Activated naive CD4-positive, alpha-beta T cell treated with anti-CD3 and anti-CD28 coated beads, Interleukin-2, amount 50 U/mL, for 72 hours (primary cell): ENCODE measurements around the gene CPNE9. TPM values are rescaled to one million over a fixed set of nuclear protein-coding genes. Genes with fewer than 3 reads are reported as not detected.
"Not testable (repeated sequence)": the region's sequence is repeated elsewhere in the genome, so short reads cannot be mapped to it uniquely, and the experiment has no call there.

ENCODE experiments used
- ATAC-seq, 2 donors: fragments of 150-1000 bp; cut with Tn5 transposase; 2 replicates each; pipeline ENCODE4 v1.10.0; 2021; ENCODE audit warnings: mild to moderate bottlenecking in 2 of 2, moderate library complexity in 2 of 2
- DNase-seq, 2 donors: peaks; one replicate each; pipeline ENCODE4 v3.0.0; 2021 to 2022; ENCODE audit warnings: low spot score in 2 of 2
- H3K27ac Mint-ChIP-seq, 2 donors: one replicate each; pipeline ENCODE4 v1.8.0; 2022; ENCODE audit warnings: mild to moderate bottlenecking in 2 of 2, mixed read lengths in 2 of 2
- H3K36me3 Mint-ChIP-seq, 2 donors: one replicate each; pipeline ENCODE4 v1.8.0; 2022; ENCODE audit warnings: mixed read lengths in 2 of 2
- H3K9me3 Mint-ChIP-seq, 2 donors: one replicate each; pipeline ENCODE4 v1.8.0; 2022; ENCODE audit warnings: mixed read lengths in 2 of 2
- total RNA-seq, 2 donors: library from RNA; stranded (reverse); gene quantifications; one replicate each; pipeline ENCODE4 v1.2.3, GENCODE V29; 2022

CPNE9 gene
- total RNA-seq, 2 donors from 2014 or later, result 0.11 TPM; not detected in 1

DNA sequence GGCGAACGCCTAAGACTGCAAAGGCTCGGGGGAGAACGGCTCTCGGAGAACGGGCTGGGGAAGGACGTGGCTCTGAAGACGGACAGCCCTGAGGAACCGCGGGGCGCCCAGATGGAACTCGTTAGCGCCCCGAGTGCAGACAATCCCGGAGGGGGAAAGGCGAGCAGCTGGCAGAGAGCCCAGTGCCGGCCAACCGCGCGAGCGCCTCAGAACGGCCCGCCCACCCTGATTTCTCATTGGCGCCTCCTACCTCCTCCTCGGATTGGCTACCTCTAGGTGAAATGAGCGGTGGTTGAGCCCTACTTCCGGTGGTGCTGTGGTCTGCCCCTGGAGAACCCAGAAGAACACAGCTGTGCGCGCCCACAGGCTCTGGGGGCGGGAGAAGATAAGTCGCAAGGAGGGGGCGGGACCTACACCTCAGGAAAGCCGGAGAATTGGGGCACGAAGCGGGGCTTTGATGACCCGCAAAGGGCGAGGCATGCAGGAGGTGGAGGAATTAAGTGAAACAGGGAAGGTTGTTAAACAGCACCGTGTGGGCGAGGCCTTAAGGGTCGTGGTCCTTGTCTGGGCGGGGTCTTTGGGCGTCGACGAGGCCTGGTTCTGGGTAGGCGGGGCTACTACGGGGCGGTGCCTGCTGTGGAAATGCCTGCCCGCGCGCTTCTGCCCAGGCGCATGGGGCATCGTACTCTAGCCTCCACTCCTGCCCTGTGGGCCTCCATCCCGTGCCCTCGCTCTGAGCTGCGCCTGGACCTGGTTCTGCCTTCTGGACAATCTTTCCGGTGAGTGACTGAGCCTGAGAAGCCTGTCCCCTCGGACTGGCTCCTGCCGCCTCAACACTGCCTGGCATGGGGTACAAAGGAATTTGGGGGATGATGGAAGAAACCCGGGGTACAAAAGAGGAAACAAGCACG lies 46.3 kb downstream of the CPNE9 start, which contains the start of gene OGG1:
TSS of gene OGG1 (plus strand) at position 308 of the 911 bp plus-strand sequence. CDS start at position 643, 335 bp downstream.
- Mint-ChIP-seq H3K27ac (peak within 1 kb of the TSS; percentile 87 to 95), H3K9me3 (no peaks in the 10 kb centered on the region), H3K36me3 (peaks cover 26 to 32% of the 10 kb centered on the region in 2 donors)
- ATAC-seq, result peak; percentile 95 to 97
- DNase-seq, result peak; percentile 93 to 98

DNA sequence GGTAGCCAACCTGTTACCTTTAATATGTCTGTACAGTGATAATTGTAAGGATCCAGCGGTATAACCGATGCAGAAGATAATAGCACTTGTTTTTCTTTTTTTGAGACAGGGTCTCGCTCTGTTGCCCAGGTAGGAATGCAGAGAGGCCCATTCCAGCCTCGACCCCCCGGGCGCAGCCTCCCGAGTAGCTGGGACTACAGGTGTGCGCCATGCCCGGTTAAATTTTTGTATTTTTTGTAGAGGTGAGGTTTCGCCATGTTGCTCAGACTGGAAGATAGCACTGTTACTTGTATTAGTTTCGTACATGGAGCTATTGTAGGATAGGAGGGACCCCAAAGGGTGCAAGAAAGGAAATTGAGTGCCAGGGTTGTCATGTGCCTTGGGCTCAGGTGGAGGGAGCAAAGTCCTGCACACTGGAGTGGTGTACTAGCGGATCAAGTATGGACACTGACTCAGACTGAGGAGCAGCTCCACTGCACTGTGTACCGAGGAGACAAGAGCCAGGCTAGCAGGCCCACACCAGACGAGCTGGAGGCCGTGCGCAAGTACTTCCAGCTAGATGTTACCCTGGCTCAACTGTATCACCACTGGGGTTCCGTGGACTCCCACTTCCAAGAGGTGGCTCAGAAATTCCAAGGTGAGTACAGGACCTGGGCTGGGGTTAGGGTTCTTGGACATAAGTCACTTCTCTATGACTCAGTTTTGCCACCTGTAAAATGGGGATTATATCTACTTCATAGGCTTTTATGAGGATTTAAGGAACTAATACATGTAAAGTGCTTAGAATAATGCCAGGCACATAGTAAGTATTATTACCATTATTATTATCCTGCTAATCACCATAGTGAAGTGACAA lies 47.2 kb downstream of the CPNE9 start:
- Mint-ChIP-seq H3K27ac (peak overlapping the region; percentile 87 to 95), H3K9me3 (no peaks in the 10 kb centered on the region), H3K36me3 (peaks cover 24 to 32% of the 10 kb centered on the region in 2 donors)
- no peak for ATAC-seq
- no peak for DNase-seq

DNA sequence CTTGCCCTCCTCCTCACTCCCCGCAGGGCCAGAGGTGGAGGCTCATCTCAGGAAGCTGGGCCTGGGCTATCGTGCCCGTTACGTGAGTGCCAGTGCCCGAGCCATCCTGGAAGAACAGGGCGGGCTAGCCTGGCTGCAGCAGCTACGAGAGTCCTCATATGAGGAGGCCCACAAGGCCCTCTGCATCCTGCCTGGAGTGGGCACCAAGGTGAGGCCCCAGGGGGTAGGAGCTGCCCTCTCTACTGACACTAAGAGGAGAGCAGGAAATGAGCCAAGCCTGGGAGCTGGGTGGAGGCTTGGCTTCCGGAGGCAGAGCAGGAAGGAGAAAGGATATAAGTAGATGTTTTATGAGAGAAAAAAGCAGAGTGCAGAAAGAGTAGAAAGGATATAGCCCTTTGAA lies 51.0 kb downstream of the CPNE9 start:
- no peaks in the 10 kb centered on the region for H3K9me3 Mint-ChIP-seq
- ATAC-seq (no peak), DNase-seq (no peak)
- peak overlapping the region; percentile 18 to 64 for H3K27ac Mint-ChIP-seq
- peaks cover 28 to 46% of the 10 kb centered on the region in 2 donors for H3K36me3 Mint-ChIP-seq

DNA sequence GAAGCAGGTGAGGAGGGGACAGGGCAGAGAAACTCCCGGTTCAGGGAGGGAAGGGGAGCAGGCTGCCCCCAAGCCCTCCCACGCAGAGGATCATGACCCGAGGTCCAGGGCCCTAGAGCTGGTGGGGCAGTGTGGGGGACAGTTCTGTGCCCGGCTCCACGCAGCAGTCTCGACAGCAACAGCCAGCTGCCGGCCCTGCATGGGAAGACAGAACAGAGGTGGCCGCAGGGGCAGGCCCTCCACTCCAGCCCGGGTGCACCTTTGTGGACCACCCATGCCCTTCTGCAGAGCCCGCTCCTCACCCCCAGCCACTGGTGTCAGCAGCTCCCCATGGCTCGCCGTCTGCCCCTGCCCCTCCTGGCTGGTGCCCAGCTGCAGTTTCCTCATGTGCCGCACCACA lies 53.8 kb downstream of the CPNE9 start:
- ATAC-seq (no peak), DNase-seq (no peak)
- H3K27ac Mint-ChIP-seq, result peak overlapping the region in 1 of 2 donors; percentile 82
- H3K9me3 Mint-ChIP-seq, result no peaks in the 10 kb centered on the region
- H3K36me3 Mint-ChIP-seq, result peaks cover 24 to 34% of the 10 kb centered on the region in 2 donors

DNA sequence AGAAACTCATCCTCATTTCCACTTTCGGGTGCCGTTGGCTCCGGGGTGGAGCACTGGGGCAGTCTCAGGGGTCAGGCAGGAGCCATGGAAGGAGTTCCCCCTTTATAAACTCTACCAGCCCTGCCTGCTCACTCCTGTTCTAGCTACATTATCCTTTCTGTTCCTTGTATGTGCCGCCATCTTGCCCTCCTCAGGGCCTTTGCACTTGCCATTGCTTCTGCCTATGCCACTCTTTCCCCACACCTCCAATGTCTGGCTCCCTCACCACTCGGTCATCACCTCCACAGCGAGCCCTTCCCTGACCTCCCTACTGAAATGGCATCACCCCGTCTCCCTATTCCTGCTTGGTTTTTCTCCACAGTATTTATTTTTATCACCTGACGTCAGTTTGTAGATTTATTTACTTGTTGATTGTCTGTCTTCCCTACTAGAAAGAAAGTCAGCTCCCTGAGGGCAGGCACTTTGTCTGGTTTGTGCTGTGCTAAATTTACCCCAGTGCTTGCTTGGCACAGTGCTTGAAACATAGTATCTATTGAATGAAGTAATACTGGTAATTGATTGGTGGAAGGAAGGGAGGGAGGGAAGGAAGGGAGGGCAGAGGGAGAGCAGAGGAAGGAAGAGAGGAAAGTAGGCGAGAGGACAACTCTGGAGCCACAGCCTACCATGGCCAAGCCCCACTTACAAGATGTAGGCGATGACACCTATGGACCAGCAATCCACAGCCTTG lies 57.3 kb downstream of the CPNE9 start:
- Mint-ChIP-seq H3K27ac (peak overlapping the region; percentile 2 to 62), H3K9me3 (no peaks in the 10 kb centered on the region), H3K36me3 (peaks cover 26 to 31% of the 10 kb centered on the region in 2 donors)
- DNase-seq (no peak), ATAC-seq (no peak)

DNA sequence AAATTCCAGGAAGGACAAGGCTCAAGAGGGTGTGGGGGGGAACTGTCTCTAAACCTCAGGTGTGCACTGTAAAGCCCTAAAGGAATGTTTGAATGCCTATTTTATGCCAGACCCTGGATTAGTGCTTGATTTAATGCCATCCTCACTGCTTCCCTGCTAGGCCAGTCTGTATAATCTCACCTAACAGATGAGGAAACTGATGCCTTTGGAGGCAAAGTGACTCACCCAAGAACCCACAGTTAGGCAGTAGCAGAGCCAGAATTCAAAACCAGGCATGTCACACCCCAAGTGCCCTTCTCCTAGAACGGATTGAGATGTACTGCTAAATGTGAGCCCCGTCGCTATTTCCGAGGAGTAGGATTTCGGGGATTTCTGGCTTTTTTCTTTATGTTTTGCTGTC lies 58.3 kb downstream of the CPNE9 start:
- no peak for DNase-seq
- Mint-ChIP-seq H3K9me3 (no peaks in the 10 kb centered on the region), H3K27ac (no peak overlapping the region), H3K36me3 (peaks cover 18 to 31% of the 10 kb centered on the region in 2 donors)
- ATAC-seq, result peak in 1 of 2 donors; percentile 65

DNA sequence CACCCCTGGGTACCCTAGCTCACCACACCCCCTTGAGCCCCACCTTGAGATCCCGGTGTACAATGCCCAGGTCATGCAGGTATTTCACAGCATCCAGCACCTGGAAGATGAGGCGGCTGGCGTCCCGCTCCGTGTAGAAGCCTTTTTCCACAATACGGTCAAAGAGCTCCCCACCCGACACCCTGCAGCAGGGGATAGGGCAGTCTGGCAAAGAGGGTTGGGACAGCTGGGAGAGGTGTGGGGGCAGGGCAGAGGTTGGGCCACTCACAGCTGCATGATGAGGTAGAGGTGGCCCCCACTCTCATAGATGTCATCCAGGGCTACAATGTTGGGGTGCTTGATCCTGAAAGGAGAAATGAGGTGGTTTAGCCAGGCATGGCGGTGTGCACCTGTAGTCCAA lies 59.2 kb downstream of the CPNE9 start:
- Mint-ChIP-seq H3K9me3 (no peaks in the 10 kb centered on the region), H3K36me3 (peaks cover 18 to 31% of the 10 kb centered on the region in 2 donors), H3K27ac (peak overlapping the region in 1 of 2 donors; percentile 83)
- DNase-seq, result no peak
- no peak for ATAC-seq

DNA sequence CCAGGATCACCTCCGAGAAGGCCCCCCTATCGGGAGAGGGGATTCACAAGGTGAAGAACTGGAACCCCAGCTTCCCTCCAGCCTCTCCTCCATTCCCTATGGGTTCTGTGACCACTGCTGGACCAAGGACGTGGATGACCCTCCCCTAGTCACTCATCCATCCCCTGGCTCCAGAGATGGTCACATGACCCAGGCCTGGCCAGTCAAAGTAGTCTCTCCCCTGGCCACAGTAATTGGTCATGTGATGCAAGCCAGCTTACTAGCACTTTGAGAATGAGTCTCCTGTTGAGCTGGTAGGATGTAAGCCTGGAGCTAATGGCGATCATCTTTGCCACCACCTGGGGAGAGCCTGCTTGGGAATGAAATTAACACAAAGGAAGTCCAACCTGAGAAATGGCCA lies 62.2 kb downstream of the CPNE9 start:
- no peak for ATAC-seq
- peaks cover 11 to 12% of the 10 kb centered on the region in 2 donors for H3K36me3 Mint-ChIP-seq
- H3K9me3 Mint-ChIP-seq, result no peaks in the 10 kb centered on the region
- H3K27ac Mint-ChIP-seq, result peak overlapping the region in 1 of 2 donors; percentile 36
- no peak for DNase-seq

DNA sequence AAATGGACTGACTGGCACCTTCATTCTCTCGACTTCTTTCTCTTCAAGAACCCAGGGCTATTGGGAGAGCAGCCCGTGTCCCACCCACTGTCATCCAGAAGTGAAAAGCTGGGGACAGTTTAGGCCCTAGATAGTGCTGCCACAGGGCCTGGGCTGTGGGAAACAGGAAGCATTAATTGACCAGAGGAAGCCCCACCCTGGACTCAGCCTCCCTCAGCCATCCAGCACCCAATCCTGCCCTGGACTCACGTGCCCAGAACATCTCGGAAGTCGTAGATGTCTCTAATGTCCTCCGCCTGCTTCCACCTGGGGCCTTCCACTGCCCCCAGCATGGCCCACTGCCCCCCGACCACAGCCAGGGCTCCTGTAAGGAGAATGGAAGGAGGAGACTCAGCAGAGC lies 63.8 kb downstream of the CPNE9 start:
- DNase-seq, result no peak
- no peaks in the 10 kb centered on the region for H3K9me3 Mint-ChIP-seq
- peak overlapping the region in 1 of 2 donors; percentile 65 for H3K27ac Mint-ChIP-seq
- peaks cover 7 to 8% of the 10 kb centered on the region in 2 donors for H3K36me3 Mint-ChIP-seq
- no peak for ATAC-seq

DNA sequence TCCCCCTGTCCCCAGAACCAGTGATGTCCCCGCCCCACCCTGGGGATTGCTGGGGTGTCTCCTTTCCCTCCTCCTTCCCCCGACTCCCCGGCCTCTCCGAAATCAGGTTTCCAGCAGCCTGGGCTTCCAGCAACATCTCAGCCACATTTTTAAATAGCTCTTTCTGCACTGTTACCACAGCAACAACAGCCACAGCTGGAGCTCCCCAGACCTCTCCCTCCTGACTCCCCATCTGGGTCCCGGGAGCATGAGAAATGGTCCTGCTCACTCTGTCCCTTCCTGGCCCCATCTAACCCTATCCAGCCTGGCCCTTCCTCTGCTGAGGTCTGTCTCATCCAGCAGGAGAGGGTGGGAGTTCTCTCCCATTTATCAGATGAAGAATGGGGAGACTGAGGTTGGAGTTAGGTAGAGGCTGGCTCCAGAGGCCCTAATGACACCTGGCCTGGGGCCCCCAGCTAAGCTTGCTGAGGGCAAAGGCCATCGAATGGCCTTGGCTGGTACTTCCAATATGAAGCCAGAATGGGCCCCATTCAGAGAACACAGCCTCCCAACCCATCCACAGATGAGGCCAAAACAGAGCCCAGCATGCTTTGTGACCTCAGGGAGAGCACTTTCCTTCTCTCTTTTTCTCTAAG lies 64.6 kb downstream of the CPNE9 start:
- Mint-ChIP-seq H3K27ac (peak overlapping the region; percentile 65 to 81), H3K36me3 (peaks cover 7 to 8% of the 10 kb centered on the region in 2 donors), H3K9me3 (no peaks in the 10 kb centered on the region)
- ATAC-seq (no peak), DNase-seq (no peak)

DNA sequence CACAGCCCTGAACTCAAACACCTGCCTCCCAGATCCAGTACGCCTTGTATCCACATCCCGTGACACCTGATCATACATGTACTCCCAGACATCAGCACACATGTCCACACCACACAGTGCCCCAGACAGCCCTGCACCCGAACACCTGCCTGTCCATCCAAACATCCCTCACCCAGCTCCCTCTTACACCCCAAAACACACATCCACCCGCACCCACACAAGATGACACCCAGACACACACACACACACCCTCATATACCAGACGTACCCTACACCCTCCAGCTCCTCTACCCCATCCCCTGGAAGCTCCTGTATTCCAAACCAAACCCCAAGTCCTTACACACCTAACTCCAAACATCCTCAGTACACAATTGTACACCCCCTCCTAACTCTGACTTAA lies 65.4 kb downstream of the CPNE9 start:
- H3K36me3 Mint-ChIP-seq, result peaks cover 7 to 8% of the 10 kb centered on the region in 2 donors
- H3K27ac Mint-ChIP-seq, result peak overlapping the region; percentile 18 to 42

DNA sequence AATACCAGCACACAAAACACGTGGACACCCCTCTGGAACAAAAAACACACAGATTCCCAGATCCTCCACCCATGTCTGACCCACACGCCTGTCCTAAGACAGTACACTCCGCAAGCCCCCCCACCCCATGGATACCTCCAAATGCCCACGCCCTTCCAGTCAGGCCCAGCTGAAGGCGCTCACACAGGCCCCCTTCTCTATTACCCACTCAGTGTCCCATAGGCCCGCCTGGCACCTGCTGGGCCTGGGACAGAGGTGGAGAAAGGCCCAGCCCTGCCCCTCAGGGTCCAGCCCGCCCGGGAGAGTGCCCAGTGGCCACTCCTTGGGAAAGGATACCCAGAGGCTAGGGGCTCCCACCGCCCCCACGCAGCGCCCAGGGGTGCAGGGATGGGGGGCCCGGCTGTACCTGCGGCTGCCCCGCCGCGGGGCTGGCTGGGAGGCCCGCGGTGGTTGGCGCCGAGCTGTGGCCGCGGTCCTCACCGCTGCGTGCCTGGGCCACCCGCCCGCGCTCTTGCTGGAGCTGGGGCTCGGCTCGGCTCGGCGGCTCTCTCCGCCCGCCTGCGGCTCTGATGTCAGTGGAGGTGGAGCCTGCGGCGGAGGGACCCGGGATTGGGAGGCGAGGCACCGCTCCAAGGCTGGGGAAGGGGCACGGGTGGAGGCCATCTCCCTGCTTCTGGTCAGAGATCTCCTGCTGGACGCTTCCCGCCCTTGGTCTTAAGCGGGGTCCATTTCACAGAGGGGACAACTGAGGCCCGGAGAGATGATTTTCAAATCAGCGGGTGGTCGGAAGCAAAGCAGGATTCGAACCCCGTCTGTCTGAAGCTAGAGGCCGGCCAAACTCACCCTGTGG lies 66.0 kb downstream of the CPNE9 start, which contains the start of gene CAMK1:
TSS of gene CAMK1 (minus strand) at position 522 of the 850 bp plus-strand sequence. CDS start 2,198 bp downstream, outside the sequence.
- peak within 1 kb of the TSS; percentile 42 to 44 for H3K27ac Mint-ChIP-seq
- peaks cover 7 to 8% of the 10 kb centered on the region in 2 donors for H3K36me3 Mint-ChIP-seq
- DNase-seq, result peak; percentile 73 to 75
- ATAC-seq, result peak; percentile 93 to 96
- H3K9me3 Mint-ChIP-seq, result no peaks in the 10 kb centered on the region

More for the DNA sequence above, 65.4 kb downstream of the CPNE9 start:
- no peak for DNase-seq
- no peak for ATAC-seq
- H3K9me3 Mint-ChIP-seq, result no peaks in the 10 kb centered on the region

DNA sequence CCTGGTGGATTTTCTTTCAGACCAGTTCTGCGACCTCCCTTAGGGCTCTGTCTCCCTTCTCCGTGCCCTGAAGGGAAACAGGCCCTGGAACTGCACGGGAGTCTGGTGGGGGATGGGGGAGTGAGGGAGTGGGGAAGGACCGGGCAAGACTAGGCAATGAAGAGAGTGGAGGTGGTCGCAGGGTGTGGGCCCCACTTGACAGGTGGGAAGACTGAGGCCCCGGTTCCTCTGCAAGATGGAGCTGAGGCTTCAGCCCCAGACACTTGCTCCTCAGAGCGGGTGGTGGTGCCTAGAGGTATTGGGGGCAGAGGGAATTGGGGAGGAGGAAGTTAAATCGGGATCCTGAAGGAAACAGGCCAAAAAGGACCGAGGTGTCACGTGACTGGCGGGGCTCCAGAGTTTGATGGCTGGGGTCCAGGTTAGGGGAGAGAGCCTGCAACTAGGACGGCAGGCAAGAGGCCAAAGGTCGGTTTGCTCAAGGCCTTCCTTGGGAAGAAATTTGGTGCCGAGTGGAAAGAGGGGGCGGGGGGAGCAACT lies 66.7 kb downstream of the CPNE9 start:
- ATAC-seq, result no peak
- H3K36me3 Mint-ChIP-seq, result peaks cover under 1 to 8% of the 10 kb centered on the region in 2 donors

DNA sequence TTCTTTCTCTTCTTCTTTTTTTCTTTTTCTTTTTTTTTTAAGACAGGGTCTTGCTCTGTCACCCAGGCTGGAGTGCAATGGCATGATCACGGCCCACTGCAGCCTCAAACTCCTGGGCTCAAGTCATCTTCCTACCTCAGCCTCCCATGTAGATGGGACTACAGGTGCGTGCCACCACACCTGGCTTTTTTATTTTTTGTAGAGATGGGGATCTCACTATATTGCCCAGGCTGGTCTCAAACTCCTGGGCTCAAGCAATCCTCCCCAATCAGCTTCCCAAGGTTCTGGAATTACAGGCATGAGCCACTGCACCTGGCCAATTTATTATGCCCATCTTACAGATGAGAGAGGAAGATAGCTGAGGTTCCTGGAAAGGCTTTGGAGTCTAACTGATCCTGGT lies 67.4 kb downstream of the CPNE9 start:
- H3K36me3 Mint-ChIP-seq, H3K9me3 Mint-ChIP-seq, ATAC-seq, DNase-seq: not testable (repeated sequence)
- peak overlapping the region in 1 of 2 donors; percentile 42 for H3K27ac Mint-ChIP-seq

More for the DNA sequence above, 66.7 kb downstream of the CPNE9 start:
- H3K9me3 Mint-ChIP-seq, result no peaks in the 10 kb centered on the region
- DNase-seq, result no peak
- peak overlapping the region; percentile 42 to 44 for H3K27ac Mint-ChIP-seq
